Ureter (tissue), 1 donor: ENCODE measurements around the gene CD300LB. TPM values are rescaled to one million over a fixed set of nuclear protein-coding genes. Genes with fewer than 3 reads are reported as not detected.
A peak's percentile ranks its signal among the peaks of the same experiment; 100 is the strongest.

Experiments
- DNase-seq: peaks from one replicate; pipeline ENCODE4 v3.0.0-alpha.2; 2020; ENCODE audit warnings: low spot score
- total RNA-seq: library from RNA; stranded (reverse); gene quantifications from one replicate; pipeline ENCODE4 v1.2.4, GENCODE V29; 2023
- donor health status: DM: yes; HTN: yes; CAD: no.

The CD300LB gene
- total RNA-seq, 1 donor from 2014 or later = 0.49 TPM

DNA sequence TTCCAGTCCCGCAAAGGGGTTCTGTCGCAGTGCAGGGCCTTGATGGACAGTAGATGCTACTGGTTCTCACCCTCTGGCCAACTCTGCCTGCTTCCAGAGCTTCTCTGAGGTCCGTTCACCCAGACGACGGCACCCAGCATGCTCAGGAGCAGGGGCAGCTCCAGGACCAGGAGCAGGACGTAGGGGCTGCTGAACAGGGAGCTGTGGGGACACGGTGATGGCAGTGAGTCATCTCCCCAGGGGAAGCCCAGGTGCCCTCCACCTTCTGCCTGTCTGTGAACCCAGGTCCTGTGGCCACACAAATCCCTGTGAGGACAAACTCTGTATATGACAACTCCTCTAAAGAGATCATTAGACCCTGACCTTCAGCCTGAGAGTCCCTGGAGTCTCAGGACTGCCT, 18.1 kb upstream of the CD300LB start:
- DNase-seq = no peak

DNA sequence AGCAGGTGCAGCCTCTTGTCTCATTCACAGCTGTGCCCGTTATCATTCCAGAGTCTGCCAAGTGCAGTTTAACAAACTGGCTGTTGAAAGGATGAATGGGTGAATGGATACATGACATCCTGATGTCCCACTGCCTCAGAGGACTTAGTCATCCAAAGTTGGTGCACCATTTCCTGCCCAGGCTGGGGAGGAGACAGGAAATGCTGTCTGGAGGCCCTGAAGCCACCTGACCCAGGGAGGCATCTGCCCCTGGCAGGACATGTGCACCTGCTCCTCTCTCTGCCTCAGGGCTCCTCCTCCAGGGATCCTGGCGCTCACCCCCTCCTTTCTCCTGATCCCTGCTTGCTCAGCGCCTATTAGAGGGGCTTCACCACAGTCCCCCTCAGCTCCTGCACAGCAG, 16.5 kb upstream of the CD300LB start:
- DNase-seq = no peak

DNA sequence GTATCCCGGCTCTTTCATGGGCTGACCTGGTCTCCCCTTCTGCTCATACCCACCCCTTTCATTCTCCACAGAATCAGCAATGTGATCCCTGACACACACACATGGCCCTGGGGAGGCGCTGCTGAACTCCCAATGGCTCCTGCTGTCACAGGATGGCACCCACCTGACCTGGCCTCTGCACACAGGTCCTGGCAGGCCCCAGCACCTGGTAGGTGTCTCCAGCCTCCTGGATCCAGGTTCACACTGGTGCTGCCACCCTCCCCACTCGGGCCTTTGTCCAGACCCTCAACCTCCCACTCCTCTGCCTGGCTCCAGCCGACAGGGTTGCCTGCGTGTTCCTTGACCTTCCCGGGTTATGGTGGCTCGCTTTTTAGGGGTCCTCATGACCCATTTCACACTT, 16.0 kb upstream of the CD300LB start:
- DNase-seq = no peak

- no peak for DNase-seq
Measured at GRCh38 chr17:74546586-74546985, 15.3 kb upstream of the CD300LB start.

GRCh38 chr17:74545843-74546230, 14.6 kb upstream of the CD300LB start, which contains the start of gene CD300C:
Gene CD300C (minus strand): TSS chr17:74546115. CDS start chr17:74545782, 333 bp downstream.
- DNase-seq = no peak

- no peak for DNase-seq
Measured at GRCh38 chr17:74544991-74545842, 13.9 kb upstream of the CD300LB start.

- DNase-seq = no peak
Measured at GRCh38 chr17:74543891-74544760, 12.9 kb upstream of the CD300LB start.

- no peak for DNase-seq
Measured at GRCh38 chr17:74543406-74543805, 12.1 kb upstream of the CD300LB start.

DNA sequence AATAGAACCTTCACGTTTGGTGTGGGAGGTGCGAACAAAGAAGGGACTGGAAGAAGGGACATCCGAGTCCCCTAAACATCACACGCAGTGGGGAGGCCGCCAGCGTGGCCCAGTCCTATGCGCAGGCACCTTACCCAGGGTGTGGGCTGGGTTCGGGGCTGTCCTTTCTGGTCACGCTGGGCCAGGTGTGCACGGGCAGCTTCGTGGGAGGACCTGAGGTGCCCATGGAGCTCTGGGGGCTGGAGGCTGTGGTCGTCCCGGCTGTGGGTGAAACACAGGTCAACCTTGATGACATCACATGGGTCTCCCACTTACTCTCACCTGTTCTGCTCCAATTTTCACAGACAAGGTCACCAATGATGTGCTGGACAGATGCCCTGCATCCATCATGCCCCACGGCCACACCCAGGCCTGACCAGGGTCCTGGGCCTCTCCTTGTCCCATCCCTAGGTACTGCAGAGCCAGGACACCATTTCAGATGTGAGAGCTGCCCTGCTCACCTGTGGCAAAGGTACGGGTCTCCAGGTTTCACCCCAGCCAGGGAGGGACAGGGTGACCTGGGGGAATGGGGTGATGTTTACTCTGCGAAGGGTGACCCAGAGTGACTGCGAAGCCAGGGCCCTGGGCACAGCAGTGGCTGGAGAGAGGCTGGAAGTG, 11.6 kb upstream of the CD300LB start:
- DNase-seq = no peak

GRCh38 chr17:74542166-74542565, 10.9 kb upstream of the CD300LB start:
- DNase-seq = no peak

DNA sequence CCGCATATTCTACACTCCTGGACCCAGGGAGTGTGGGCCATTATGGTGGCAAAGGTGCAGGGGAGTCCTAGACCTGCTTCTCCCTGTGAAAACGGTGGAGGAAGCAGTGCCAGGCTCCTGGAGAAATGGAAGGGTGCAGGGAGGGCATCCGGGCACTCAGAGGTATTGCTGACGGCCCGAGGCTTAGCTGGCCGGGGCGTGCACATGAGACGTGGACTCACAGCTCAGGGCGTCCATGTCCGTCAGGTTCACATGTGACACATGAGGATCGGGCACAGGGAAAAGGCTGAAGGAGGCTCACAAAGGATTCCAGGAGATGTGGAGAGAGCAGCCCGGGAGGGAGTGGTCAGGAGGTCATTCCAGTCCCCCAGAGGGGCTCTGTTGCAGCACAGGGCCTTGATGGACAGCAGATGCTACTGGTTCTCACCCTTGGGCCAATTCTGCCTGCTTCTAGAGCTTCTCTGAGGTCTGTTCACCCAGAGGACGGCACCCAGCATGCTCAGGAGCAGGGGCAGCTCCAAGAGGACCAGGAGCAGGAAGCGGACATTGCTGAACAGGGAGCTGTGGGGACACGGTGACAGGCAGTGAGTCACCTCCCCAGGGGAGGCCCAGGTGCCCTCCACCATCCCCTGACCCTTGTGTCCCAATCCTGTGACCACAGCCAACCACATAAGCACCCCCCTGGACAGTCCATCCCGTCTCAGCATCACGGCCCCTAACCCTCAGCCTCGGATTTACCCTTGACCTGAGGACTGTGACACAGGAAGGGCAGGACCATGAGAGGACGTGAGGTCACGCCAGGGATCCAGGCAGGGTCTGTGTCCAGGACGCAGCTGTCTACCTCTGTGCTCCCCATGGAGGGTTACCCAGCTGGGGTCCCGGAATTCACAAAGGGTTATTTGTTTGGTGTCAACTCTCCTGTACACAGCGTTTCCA, 10.2 kb upstream of the CD300LB start:
- no peak for DNase-seq

- no peak for DNase-seq
Measured at GRCh38 chr17:74539281-74539820, 8.1 kb upstream of the CD300LB start.

GRCh38 chr17:74536890-74537289, 5.6 kb upstream of the CD300LB start:
- no peak for DNase-seq

GRCh38 chr17:74532115-74532514, 840 bp upstream of the CD300LB start:
- peak; percentile 51 for DNase-seq

DNA sequence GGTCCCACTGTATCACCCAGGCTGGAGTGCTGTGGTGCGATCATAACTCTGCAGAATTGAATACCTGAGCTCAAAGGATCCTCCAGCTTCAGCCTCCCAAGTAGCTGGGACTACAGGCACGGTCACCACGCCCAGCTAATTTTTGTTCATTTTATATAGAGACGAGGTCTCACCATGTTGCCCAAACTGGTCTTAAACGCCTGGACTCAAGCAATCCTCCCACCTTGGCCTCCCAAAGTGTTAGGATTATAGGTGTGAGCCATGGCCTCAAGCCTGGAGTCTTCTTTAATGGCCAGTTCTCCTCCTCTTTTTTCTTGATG, 484 bp downstream of the CD300LB start:
- DNase-seq = no peak

DNA sequence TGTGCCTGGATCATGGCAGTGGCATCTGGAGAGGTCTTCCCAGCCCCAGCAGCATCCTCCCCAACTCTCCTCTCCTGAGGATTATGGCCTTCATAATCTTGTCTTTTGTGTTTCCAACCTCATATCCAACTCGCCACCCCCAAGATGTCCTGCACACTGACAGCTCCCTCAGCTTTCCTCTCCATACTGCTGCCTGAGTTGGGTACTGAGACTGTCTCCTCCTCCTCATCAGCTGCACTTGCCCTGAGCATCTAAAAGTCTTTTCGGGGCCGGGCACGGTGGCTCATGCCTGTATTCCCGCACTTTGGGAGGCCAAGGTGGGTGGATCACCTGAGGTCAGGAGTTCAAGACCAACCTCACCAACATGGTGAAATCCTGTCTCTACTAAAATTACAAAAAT, 2.0 kb downstream of the CD300LB start:
- DNase-seq = peak; percentile 35

- DNase-seq = peak; percentile 42
Measured at GRCh38 chr17:74528491-74529199, 2.6 kb downstream of the CD300LB start.

GRCh38 chr17:74527756-74528155, 3.5 kb downstream of the CD300LB start:
- DNase-seq = peak; percentile 7

DNA sequence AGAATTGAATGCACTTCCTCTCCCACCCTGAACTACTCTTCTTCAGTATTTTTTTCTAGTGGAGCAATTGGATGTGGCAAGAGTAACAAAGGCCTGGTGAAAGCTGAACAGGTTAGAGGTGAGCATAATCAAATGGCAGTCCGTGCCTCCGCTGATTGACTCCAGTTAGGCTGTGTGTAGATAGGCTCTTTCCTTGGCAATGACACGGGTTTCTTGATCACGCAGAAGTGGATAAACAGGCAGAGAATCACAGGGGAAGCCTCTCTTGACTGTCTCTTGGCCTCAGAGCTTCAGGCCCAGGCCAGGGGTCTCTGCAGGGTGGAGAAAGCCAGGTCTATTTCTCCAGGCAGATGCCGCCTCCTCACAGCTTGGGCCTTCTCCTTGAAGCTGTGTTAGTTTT, 4.2 kb downstream of the CD300LB start:
- peak; percentile 24 for DNase-seq

DNA sequence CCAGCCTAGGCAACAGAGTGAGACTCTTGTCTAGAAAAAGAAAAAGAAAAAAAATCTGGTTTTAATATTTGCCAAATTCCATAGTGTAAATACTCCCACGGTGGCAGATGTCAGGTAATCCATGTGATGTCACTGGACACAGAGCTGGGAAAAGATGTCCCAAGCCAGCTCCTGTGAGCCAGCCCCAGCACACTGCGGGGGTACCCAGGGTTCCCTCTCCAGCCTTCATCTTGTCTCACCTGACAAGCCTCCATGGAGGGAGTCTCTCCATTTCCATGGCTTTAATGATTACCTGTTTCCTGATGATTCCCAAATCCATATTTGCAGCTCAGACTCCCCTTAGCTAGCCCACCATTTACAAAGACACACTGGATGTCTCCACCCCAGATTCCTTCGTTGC, 4.6 kb downstream of the CD300LB start:
- DNase-seq = no peak
